Kidney glomerular epithelial cell (primary cell): ENCODE measurements around the gene HRCT1.
"Not testable (repeated sequence)": the region's sequence is repeated elsewhere in the genome, so short reads cannot be mapped to it uniquely, and the experiment has no call there.

Source experiments
- DNase-seq: peaks from one replicate; lab custom pipeline; 2025; lab: John Stamatoyannopoulos, UW

The HRCT1 gene

GRCh38 chr9:35905912-35906679 is at the start of gene HRCT1:
TSS of gene HRCT1 (plus strand) at chr9:35906202. CDS start at chr9:35906288, 86 bp downstream.
- peak; percentile 94 for DNase-seq

- DNase-seq, result no peak
These were observed 49.8 kb upstream of the HRCT1 start for GRCh38 chr9:35856206-35856605.

- no peak for DNase-seq
These were observed 49.1 kb upstream of the HRCT1 start for GRCh38 chr9:35856882-35857281.

- no peak for DNase-seq
These were observed 47.5 kb upstream of the HRCT1 start for GRCh38 chr9:35858458-35858857.

- no peak for DNase-seq
These were observed 46.6 kb upstream of the HRCT1 start for GRCh38 chr9:35859310-35859989.

GRCh38 chr9:35859990-35860339 is 46.0 kb upstream of the HRCT1 start:
- DNase-seq, result no peak

DNA sequence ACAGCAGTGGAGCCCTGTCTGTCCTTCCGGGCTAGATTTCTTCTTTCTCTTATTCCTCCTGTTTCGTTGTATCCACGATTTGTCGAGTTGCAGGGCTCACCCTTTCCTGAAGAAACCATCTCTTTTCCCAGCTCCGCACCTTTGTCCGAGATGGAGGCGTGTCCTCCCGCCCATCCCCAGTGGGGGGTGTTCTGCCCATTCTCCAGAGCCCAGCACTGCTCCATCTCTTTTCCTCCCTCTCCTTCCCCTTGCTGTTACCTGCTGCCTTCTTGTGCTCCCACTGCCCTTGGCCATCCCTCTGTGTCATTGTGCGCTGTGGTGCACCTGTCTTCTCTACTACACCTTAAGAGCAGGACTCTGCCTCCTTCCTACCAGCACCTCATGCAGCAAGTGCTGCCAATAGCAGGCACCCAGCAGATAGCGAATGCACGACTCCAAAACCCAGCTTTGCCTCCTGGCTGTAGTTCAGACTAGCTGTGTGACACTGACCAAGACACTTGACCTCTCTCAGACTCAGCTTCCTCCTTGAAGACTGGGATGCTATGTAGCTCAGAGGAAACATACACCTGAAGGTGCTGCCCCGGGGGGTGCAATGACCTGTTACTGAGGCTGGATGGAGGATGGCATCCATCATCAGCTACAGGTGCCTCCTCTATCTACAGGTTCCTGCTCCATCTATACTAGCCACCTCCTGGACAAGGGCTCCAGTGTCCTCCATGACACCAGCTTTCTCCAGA is 44.7 kb upstream of the HRCT1 start:
- no peak for DNase-seq

GRCh38 chr9:35862328-35862727 is 43.7 kb upstream of the HRCT1 start:
- no peak for DNase-seq

DNA sequence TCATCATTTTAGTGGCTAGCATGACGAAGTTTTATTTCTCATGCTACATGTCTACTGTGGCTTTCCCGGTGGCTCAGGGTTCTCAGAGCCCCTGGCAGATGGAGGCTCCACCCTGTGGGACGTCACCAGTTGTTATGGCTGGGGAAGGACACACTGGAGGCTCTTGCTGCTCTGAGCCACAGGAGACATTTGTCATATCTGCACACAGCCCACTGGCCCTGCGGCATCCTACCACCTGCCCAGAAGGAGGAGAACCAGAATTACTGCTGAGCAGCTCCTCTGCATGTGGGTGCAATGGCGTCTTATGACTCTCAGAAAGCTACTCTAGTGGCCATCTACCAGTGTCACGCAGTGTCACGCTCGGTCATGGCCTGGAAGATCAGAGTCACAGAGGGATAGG is 42.4 kb upstream of the HRCT1 start:
- DNase-seq, result no peak

GRCh38 chr9:35864695-35865255 is 41.2 kb upstream of the HRCT1 start:
- no peak for DNase-seq

DNA sequence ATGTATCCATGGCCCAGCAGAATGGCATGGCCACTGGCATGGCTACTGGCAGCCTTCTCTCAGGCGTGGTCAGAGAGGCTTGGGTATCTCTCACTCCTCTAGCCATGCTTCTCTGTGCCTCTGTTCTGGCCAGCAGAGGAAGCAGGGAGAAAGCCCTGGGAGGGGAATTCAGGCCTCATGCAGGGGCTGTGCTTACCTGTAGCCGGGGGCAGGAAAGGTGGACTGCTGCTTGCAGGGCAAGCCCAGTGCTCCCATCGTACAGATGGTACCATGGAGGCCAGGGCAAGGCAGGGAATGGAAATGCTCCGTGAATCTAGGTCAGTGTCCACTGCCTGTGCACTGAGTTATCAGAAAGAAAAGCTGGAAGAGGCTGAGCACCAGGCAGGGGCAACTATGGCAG is 38.5 kb upstream of the HRCT1 start:
- DNase-seq, result no peak

GRCh38 chr9:35868933-35869332 is 37.1 kb upstream of the HRCT1 start:
- DNase-seq, result no peak

DNA sequence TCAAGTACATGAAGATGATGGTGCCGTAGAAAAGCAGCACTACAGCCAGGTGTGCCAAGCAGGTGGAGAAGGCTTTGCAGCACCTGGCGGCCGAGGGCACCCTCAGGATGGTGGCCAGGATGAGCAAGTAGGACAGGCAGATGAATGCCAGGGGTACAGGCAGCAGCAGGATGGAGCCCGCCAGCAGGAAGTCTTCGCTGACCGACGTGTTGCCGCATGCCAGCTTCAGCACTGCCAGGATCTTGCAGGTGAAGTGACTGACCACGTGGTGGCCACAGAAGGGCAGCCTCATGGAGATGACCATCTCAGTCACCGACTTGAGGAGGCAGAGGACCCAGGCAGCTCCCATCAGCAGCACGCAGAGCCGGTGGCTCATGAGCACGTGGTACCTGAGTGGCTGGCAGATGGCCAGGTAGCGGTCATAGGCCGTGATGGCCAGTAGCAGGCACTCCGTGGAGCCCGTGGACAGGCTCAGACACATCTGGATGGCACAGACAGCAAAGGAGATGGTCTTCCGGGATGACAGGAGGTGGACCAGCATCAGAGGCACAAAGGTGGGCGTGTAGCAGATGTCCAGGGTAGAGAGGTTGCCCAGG is 36.3 kb upstream of the HRCT1 start:
- no peak for DNase-seq

- no peak for DNase-seq
These were observed 35.6 kb upstream of the HRCT1 start, which contains the start of gene OR13J1 for GRCh38 chr9:35870351-35870923. TSS of gene OR13J1 (minus strand) at chr9:35870401. CDS start at chr9:35870401, 0 bp downstream.

DNA sequence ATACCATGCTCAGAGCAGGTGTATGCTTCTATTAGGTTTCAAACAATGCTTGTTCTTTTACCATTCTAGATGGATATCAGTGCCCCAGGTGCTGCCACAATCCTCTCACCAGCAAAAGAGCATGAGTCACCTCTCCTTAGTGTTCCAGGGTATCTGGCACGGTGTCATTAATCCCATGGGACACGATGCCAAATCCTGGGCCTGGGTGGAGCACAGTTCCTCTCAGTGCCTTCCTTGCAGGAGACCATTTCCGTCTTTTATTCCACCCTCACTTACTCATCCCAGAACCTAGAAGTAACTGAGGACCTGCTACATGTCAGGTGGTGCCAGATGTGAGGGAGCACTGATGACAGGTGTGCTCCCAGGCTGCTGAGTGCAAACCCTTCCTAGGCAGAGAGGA is 34.5 kb upstream of the HRCT1 start:
- DNase-seq, result no peak

DNA sequence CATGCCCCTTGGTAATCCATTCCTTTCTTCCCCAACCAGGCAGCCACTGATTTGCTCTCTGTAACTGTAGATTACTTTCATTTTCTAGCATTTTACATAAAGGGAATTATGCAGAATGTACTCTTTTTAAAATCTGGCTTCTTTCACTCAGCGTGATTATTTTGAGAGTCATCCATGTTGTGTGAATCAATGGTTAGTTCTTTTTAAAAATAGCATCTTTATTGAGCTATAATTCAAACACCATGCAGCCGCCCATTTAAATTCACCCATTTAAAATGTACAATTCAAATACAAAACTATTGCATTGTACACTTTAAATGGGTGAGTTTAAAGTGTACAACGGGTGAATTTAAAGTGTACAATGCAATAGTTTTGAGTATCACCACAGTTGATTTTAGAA is 33.5 kb upstream of the HRCT1 start:
- no peak for DNase-seq

DNA sequence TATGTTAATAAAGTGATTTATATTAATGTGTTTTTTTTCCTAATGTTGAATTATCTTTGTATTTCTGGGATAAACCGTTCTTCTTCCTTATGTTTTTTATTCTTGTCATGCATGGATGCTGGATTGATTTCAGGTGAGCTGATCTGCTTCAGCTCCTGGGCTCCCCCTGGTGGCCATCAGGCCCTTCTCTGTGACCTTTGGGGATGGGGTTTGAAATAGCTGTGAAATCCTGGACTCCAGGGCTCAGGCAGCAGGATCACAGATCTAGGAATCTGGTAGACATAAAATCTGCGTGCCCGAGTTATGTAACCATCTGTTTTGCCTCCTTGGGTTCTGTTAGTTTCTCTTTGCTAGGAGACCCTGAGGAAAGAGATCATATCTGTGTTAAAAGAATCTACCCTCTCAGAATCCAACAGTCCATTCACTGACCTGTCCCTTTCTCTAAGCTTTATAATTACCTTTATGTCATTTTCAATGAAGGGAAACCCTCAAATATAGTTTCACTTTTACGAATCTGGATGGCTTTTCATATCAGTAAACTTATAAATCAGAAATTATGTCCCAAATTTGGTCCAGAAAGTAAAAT is 23.6 kb upstream of the HRCT1 start:
- DNase-seq, result peak; percentile 68

GRCh38 chr9:35882996-35883395 is 23.0 kb upstream of the HRCT1 start:
- DNase-seq, result no peak

DNA sequence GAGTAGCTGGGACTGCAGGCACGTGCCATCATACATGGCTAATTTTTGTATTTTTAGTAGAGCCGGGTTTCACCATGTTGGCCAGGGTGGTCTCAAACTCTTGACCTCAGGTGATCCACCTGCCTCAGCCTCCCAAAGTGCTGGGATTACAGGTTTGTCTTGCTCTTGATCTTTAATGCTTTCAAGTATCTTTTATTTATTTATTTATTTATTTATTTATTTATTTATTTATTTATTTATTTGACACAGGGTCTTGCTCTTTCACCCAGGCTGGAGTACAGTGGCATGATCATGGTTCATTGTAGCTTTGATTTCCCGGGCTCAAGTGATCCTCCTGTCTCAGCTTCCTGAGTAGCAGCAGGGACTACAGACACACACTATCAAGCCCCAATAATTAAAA is 21.1 kb upstream of the HRCT1 start:
- DNase-seq, result not testable (repeated sequence)

DNA sequence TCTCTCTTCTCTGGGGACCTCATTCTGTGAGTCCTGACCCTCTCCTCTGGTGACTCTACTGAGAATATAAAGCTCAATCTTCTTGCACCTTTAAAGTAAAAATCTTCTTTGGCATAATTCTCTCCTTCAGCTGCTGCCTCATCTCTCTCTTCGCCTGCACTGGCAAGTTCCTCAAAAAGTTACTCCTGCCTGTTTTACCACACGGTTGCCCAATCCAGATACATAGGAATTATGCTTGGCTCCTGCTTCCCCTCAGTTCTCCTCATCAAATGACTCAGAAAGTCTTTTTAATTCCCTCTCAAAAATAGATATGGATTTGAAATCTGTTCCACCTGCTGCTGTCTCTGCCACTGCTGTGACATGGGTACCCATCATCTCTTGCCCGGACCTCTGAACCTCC is 14.4 kb upstream of the HRCT1 start:
- no peak for DNase-seq

GRCh38 chr9:35892051-35892450 is 14.0 kb upstream of the HRCT1 start:
- no peak for DNase-seq
